Hindlimb muscle (tissue), 1 donor: ENCODE measurements around the gene GOLGA6C. TPM values are rescaled to one million over a fixed set of nuclear protein-coding genes. Genes with fewer than 3 reads are reported as not detected.
"Not testable (repeated sequence)": the region's sequence is repeated elsewhere in the genome, so short reads cannot be mapped to it uniquely, and the experiment has no call there.

Source experiments
- DNase-seq: peaks from one replicate; pipeline ENCODE4 v3.0.0-alpha.2; 2013
- polyA plus RNA-seq: library from polyadenylated mRNA; unstranded; fragments of 120-200 nt; gene quantifications from one replicate; pipeline ENCODE4 v1.2.1, GENCODE V29; 2013; ENCODE audit not compliant: insufficient read length

Gene GOLGA6C
- polyA plus RNA-seq, 1 donor = not detected

GRCh38 chr15:75227663-75228280 lies 30.4 kb upstream of the GOLGA6C start:
- no peak for DNase-seq

- no peak for DNase-seq
Observed at GRCh38 chr15:75228787-75229186, 29.3 kb upstream of the GOLGA6C start.

GRCh38 chr15:75229191-75230015 lies 28.7 kb upstream of the GOLGA6C start:
- no peak for DNase-seq

GRCh38 chr15:75230016-75230343 lies 28.2 kb upstream of the GOLGA6C start:
- DNase-seq = no peak

- DNase-seq = no peak
Observed at GRCh38 chr15:75230551-75231371, 27.4 kb upstream of the GOLGA6C start.

- no peak for DNase-seq
Observed at GRCh38 chr15:75231836-75232235, 26.3 kb upstream of the GOLGA6C start.

GRCh38 chr15:75232252-75232813 lies 25.8 kb upstream of the GOLGA6C start:
- no peak for DNase-seq

GRCh38 chr15:75232826-75233503 lies 25.2 kb upstream of the GOLGA6C start:
- DNase-seq = no peak

GRCh38 chr15:75233504-75234190 lies 24.5 kb upstream of the GOLGA6C start:
- DNase-seq = no peak

- no peak for DNase-seq
Observed at GRCh38 chr15:75234191-75234810, 23.8 kb upstream of the GOLGA6C start.

- no peak for DNase-seq
Observed at GRCh38 chr15:75235051-75235673, 23.0 kb upstream of the GOLGA6C start.

- no peak for DNase-seq
Observed at GRCh38 chr15:75235760-75236729, 22.1 kb upstream of the GOLGA6C start.

GRCh38 chr15:75237316-75237982 lies 20.7 kb upstream of the GOLGA6C start:
- no peak for DNase-seq

- DNase-seq = no peak
Observed at GRCh38 chr15:75238150-75238549, 20.0 kb upstream of the GOLGA6C start.

GRCh38 chr15:75245741-75246140 lies 12.4 kb upstream of the GOLGA6C start:
- not testable (repeated sequence) for DNase-seq

- DNase-seq = not testable (repeated sequence)
Observed at GRCh38 chr15:75248991-75249390, 9.1 kb upstream of the GOLGA6C start.

GRCh38 chr15:75249726-75250125 lies 8.4 kb upstream of the GOLGA6C start:
- DNase-seq = no peak

- not testable (repeated sequence) for DNase-seq
Observed at GRCh38 chr15:75251343-75251742, 6.8 kb upstream of the GOLGA6C start.

- not testable (repeated sequence) for DNase-seq
Observed at GRCh38 chr15:75252285-75252684, 5.8 kb upstream of the GOLGA6C start.
